GM23338 (cell line): ENCODE data around the gene GNG4.

ENCODE experiments used
- EZH2 ChIP-seq: fragments of 200-600 bp; sonication (generic); IDR thresholded peaks from one replicate; pipeline ENCODE4 v1.8.0; 2017; ENCODE audit warnings: antibody characterized with exemption, mild to moderate bottlenecking, low read depth; ENCODE audit not compliant: unreplicated experiment
- POLR2AphosphoS5 ChIP-seq: IDR thresholded peaks from 2 replicates; pipeline ENCODE4 v1.6.1; 2016; ENCODE audit warnings: antibody characterized with exemption, low read depth
- TF ChIP-seq, protein P1 (sequence below), 2 experiments: fragments of 200-600 bp in 1 of 2; sonication (generic) in 1 of 2; conservative IDR thresholded peaks; 2 replicates each; pipeline versions ENCODE4 v1.5.1 to v1.6.1; 2016 to 2017; ENCODE audit warnings: antibody characterized with exemption in 2 of 2, low read depth in 2 of 2, mild to moderate bottlenecking in 2 of 2, moderate library complexity in 1 of 2

GRCh38 chr1:235586992-235587391, 62.6 kb downstream of the GNG4 start:
- TF ChIP-seq, protein P1, sequence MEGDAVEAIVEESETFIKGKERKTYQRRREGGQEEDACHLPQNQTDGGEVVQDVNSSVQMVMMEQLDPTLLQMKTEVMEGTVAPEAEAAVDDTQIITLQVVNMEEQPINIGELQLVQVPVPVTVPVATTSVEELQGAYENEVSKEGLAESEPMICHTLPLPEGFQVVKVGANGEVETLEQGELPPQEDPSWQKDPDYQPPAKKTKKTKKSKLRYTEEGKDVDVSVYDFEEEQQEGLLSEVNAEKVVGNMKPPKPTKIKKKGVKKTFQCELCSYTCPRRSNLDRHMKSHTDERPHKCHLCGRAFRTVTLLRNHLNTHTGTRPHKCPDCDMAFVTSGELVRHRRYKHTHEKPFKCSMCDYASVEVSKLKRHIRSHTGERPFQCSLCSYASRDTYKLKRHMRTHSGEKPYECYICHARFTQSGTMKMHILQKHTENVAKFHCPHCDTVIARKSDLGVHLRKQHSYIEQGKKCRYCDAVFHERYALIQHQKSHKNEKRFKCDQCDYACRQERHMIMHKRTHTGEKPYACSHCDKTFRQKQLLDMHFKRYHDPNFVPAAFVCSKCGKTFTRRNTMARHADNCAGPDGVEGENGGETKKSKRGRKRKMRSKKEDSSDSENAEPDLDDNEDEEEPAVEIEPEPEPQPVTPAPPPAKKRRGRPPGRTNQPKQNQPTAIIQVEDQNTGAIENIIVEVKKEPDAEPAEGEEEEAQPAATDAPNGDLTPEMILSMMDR (conservative IDR thresholded peaks at IDR 0.05; ENCODE audit: low read depth in 2 of 2), result no peak
- TF ChIP-seq EZH2, result no peak
- TF ChIP-seq POLR2AphosphoS5, result no peak
